Stimulated activated CD4-positive, alpha-beta T cell treated with anti-CD3 and anti-CD28 coated beads, TNF-alpha, amount 100 ng/mL, for 4 hours (primary cell): ENCODE measurements around the gene PWWP2B.

ENCODE experiments used
- DNase-seq, 3 experiments: peaks; one replicate each; pipeline ENCODE4 v3.0.0-alpha.2; 2020; ENCODE audit warnings: low read depth in 3 of 3

The PWWP2B gene

DNA sequence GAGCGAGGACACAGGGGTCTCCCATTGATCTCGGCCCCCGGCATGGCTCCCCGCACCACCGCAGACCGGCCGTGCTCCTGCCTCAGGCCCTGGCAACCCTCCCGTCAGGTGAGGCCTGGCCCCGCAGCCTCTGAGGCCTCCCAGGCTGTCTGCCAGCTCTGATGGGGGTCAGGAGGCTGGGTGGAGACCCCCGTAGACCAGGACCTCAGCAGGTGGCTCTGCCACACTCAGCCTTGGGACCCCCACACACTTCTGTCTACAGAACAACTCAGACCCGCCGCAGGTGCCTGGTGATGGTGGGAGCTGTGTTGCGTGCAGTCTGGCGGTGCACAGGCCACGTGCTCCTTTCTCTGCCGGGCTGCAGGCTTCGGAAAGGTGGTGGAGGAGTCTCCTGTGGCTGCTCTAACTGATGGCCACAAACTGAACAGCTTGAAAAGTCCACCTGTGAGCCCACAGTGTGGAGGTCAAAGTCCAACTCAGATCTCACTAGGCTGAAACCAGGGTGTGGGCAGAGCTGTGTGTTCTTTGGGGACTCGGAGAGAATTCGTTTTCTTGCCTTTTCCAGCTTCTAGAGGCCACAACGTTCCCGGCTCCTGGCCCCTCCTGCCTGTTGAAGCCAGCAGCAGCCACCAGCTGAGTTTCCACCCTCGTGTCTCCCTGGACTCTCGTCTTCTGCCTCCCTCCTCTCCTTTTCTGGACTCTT lies 62.5 kb downstream of the PWWP2B start:
- no peak for DNase-seq

DNA sequence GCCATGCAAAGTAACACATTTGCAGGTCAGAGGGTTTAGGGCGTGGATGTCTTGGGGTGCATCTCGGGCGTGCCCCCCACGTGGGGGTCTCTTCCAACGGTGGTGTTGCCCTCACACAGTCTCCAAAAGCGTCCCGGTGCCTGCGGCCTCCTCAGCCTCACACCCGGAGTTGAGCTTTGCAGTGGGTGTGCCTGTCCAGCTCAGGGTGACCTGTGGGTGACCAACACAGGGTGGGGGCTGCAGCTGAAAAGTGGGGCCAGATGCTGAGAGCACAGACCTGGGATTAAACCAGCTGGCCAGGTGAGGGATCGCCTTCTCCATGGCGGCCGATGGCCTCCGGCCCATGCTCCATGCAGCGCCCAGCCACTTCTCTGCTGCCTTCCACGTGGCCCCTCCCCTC lies 63.1 kb downstream of the PWWP2B start:
- no peak for DNase-seq

DNA sequence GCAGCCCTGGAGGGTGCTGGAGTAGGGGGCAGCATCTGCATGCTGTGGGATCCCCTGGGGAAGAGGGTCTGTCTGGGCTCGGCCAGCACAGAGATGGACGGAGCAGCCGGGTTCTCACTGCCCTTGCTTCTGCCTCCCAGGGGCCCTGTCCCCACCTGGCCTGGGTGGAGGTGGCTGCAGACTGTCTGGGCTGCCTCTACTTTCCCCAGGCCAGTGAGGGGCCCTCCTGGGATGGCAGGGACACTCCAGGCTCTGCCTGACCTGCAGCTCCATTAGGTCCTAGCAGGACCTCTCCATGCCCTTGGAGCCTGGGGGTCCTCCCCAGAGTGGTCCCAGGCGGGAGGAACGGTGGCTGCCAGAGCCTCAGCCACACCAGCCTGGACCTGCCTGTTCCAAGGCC lies 63.7 kb downstream of the PWWP2B start:
- no peak for DNase-seq

DNA sequence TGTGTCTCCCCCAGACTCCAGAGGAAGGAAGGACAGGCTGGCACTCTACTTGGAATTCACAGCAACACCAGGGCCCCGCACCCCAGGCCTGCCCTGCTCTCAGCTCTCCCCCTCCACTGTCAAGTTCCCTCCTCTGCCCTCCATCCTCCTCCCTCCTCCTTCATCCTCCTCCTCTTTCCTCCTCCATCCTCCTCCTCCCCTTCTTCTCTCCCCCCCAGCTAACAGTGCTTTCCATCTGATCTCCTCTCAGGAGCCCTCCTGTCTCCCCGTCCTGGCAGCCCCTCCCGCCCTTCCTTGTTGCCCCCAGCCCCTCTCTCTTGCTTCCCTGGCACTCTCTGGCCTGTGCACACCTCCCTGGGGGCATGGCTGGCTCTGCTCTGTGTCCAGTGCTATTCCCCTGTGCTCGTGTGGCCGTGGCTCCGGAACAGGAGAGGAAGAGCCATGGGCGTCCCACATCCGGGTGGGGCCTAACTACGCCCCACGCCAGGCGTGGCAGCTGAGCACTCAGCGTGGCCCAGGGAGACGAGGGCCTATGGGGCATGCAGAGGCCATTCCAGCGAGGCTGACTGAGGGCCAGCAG lies 64.2 kb downstream of the PWWP2B start:
- no peak for DNase-seq

GRCh38 chr10:132461683-132462231 lies 64.8 kb downstream of the PWWP2B start:
- DNase-seq: no peak

DNA sequence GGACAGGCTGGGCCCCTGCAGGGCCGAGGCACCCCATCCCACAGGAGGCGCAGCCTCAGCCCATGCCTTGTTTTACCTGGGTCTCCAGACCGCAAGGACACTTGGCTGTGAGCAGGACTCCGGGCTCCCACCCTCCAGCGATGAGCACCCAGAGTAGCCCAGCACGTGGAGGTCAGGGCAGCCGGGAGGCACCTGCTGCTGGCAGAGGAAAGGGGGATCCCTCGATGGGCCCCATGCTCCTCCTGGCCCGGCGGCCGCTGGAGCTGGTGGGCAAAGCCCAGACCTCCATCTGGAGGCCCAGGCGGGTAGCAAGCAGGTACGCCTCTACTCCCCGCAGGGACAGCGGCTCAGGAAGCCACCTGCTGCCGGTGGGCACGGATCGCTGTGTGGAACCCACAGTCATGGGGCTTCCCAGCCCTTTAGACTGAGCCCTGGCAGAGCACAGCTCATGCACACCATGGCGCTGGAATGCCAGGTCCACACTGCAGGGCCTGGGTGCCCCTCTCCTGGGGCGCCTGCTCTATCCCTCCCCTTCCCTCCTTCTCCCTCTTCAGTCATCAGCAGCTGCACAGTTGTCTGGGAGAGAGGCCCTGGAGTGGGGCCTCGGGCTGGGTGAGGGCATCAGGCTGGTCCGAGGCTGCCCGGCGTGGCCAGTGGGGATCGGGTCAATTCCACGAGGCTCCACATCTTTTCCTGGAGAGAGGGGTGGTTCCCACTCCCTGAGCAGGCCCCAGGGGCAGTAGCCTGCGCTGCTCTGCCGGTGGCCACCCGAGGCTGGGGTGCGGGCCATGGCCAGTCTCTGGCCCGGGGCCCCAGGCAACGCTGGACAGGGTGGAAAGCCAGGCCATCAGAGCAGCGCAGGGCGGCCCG lies 65.7 kb downstream of the PWWP2B start:
- no peak for DNase-seq

GRCh38 chr10:132463333-132464255 lies 66.6 kb downstream of the PWWP2B start:
- no peak for DNase-seq

DNA sequence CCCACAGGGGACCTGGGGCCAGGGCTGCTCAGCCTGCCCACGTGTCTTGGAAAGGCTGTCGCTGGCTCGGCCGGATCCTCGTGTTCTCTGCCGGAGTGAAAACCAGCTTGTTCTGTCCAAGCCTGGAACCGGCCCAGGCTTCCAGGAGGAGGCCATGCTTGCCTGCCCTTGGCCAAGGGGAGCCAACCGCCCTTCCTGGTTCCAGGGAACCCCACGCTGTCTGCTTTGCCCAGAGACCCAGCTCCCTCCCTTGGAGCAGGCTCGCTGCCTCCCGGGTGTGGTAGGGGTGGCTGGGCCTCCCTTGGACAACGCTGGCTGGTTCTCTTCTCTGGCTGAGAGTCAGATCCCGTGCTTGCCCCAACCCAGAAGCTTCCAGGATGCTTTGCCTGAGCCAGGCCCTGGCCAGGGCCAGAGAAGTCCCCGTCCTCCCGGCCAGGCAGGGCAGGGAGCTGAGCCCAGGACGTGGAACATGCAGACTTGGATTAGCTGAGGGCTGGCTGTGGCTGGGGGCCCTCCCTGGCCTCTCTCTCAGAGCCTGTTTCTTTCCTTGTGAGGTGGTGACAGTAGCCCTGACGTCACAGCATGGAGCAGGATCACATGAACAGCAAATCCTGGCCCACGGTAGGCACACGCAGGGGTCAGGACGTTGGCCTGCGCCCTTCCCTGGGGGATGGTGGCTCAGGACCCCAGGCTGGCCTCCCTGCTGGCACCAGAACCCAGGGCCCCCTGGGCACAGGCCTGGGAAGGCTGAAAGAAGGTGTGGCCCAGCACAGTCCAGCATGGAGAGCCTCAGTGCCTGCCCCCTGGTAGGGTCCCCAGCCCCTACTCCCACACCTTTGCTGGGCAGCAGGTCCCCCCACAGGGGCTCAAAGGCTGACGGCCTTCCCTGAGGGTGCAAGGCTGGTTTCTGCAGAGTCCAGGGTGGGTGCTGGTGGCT lies 67.5 kb downstream of the PWWP2B start:
- no peak for DNase-seq

DNA sequence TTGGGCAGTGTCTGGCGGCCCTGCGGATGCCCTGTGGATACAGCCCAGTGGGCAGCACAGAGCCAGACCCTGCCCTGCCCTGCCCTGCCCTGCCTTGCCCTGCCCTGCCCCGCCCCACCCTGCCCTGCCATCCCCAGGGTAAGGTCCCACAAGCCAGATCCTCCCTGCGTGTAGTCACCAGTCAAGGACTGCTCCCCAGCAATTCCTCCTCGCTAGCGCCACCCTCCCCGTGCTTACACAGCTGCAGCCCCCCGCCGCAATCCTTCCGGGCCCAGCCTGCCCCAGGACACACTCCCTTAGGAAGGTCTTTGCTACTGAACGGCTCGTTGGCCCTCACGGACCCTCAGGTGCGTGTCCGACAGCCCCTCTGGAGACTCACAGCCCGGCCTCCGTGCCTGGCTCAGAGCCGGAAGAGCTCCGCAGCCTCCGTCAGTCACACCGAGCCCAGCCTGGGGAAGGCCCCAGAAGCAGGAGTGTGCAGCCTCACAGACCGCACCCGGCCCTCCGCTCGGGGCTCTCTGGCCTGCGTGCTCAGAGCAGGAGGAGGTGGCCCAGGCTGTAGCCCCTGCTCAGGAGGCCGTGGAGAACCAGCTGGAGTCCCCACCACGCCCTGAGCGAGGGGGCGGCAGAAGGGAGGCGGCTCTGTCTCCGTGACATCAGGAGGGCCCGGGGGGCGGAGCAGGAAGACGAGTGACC lies 68.3 kb downstream of the PWWP2B start:
- no peak for DNase-seq

GRCh38 chr10:132465889-132466519 lies 69.0 kb downstream of the PWWP2B start:
- no peak for DNase-seq

DNA sequence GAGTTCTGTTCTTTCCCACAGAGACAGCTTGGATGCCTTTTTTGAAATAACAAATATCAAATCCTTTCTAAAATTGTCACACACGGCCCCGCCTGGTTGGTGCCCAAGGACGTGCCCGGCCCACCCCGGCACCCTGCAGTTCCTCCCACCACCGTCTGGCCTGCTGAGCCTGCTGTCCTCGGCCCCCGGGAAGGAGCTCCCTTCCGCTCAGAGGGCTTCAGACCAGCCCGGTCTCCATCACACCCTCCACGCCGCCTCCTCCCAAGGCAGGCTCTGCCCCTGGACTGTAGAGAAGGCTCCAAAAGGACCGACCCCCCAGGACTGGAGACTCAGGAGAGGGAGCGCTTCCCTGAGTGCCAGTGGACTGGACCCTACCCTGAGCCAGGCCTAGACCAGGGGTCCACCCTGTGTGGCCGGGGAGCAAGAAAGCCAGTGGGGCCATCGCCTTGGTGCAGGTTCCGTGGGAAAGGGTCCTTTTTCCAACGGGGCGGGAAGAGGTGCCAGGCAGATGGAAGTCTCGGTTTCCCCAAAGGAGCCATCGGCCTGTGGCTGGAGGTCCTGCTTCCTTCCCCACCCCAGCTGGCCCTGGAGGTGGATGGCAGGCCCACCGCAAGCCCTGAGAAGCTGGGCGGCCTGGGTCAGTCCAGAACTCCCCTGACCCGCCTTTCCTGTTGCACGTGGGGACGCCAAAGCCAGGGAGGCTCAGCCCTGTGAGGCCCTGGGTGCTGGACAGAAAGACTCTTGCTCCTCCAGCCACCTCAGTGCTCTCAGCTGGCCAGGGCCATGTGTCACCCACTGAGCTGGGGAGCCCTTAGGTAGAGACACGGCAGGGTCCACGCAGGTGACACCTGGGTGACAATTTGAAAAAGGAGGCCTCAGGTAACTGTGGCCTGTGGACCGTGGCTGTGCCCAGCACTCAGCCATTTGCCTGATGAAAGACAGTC lies 69.8 kb downstream of the PWWP2B start:
- no peak for DNase-seq
